Sigmoid colon (tissue), 7 donors: Measurements from ENCODE around the gene SEMA4C. TPM values are rescaled to one million over a fixed set of nuclear protein-coding genes. Genes with fewer than 3 reads are reported as not detected.
A peak's percentile ranks its signal among the peaks of the same experiment; 100 is the strongest.

ENCODE experiments used
- DNase-seq: peaks from one replicate; pipeline ENCODE4 v3.0.0-alpha.2; 2019
- H3K27ac ChIP-seq, 4 donors: fragments of 200-600 bp; sonication (generic); one replicate each; pipeline ENCODE4 v1.5.1; 2016 to 2019; ENCODE audit warnings: mild to moderate bottlenecking in 1 of 4
- H3K27me3 ChIP-seq, 3 donors: fragments of 200-600 bp; sonication (generic); one replicate each; pipeline ENCODE4 v1.5.1; 2019; ENCODE audit warnings: mild to moderate bottlenecking in 1 of 3
- H3K36me3 ChIP-seq, 4 donors: fragments of 200-600 bp; sonication (generic); one replicate each; pipeline ENCODE4 v1.5.1; 2016 to 2019
- H3K4me1 ChIP-seq, 4 donors: fragments of 200-600 bp; sonication (generic); one replicate each; pipeline ENCODE4 v1.5.1; 2017 to 2019
- H3K4me3 ChIP-seq, 4 donors: fragments of 200-600 bp; sonication (generic); one replicate each; pipeline ENCODE4 v1.5.1; 2017 to 2019; ENCODE audit warnings: mild to moderate bottlenecking in 2 of 4, moderate library complexity in 1 of 4
- H3K9me3 ChIP-seq, 4 donors: fragments of 200-600 bp in 3 of 4; sonication (generic) in 3 of 4; one replicate each; pipeline versions ENCODE4 v1.5.1 to v1.6.1; 2013 to 2019
- CTCF ChIP-seq, 4 experiments: fragments of 450-650 bp in 3 of 4; fragments of 200-600 bp in 1 of 4; IDR thresholded peaks; one replicate each; pipeline ENCODE4 v1.5.1; 2016 to 2019; ENCODE audit warnings: antibody characterized with exemption in 4 of 4, mild to moderate bottlenecking in 3 of 4, moderate library complexity in 2 of 4
- EP300 ChIP-seq, 4 donors: sonication (generic); formaldehyde crosslinking; IDR thresholded peaks; one replicate each; pipeline ENCODE4 v1.6.1; 2017; ENCODE audit warnings: antibody characterized with exemption in 4 of 4
- POLR2A ChIP-seq, 2 donors: fragments of 450-650 bp; IDR thresholded peaks; one replicate each; pipeline ENCODE4 v1.6.1; 2016; ENCODE audit warnings: antibody characterized with exemption in 2 of 2, mild to moderate bottlenecking in 2 of 2, moderate library complexity in 2 of 2
- POLR2AphosphoS5 ChIP-seq, 4 donors: sonication (generic); formaldehyde crosslinking; IDR thresholded peaks; one replicate each; pipeline ENCODE4 v1.6.1; 2017; ENCODE audit warnings: antibody characterized with exemption in 4 of 4
- WGBS, 2 donors: extraction: QIAGEN DNeasy Blood & Tissue Kit; methylation state at CpG; one replicate each; pipeline ENCODE4 v1.1.7; 2013; 5-methylcytosine and 5-hydroxymethylcytosine counted together
- intact Hi-C: fragments of 100-400 bp; cut with DNase I; formaldehyde crosslinking; loops from one replicate; pipeline ENCODE4 v1.15.1; 2023
- polyA plus RNA-seq, 3 donors: library from polyadenylated mRNA; stranded (reverse); fragments of 200-250 nt; gene quantifications; one replicate each; pipeline ENCODE4 v1.2.3, GENCODE V29; 2013
- total RNA-seq, 4 donors: library from RNA; depleted of rRNA; stranded (reverse); fragments of >200 nt; gene quantifications; one replicate each; pipeline ENCODE4 v1.1.0, GENCODE V29; 2016
- donor health status: healthy with polysubstance abuse.
- donor health status: Bipolar disorder and iron deficiency.
- donor health status: healthy.

Gene SEMA4C
- total and polyA plus RNA-seq, 7 donors = 3.6 to 90.1 (median 57.1) TPM

GRCh38 chr2:96819128-96819875 is 50.6 kb downstream of the SEMA4C start:
- Histone ChIP-seq H3K4me3 (peak overlapping the region in 2 of 4 donors; percentile 16 to 23), H3K9me3 (no peaks in the 10 kb centered on the region), H3K36me3 (no peaks in the 10 kb centered on the region), H3K27ac (no peak overlapping the region), H3K27me3 (no peaks in the 10 kb centered on the region), H3K4me1 (peaks cover 0 to 77% (median 70%) of the 10 kb centered on the region in 4 donors)
- TF ChIP-seq EP300 (IDR thresholded peaks at IDR 0.05) (no peak), CTCF (IDR thresholded peaks at IDR 0.05) (no peak), POLR2AphosphoS5 (IDR thresholded peaks at IDR 0.05) (no peak), POLR2A (IDR thresholded peaks at IDR 0.05) (no peak)
- DNase-seq = no peak
- intact Hi-C loops = loop anchor here (5.0 to 10.0 kb wide), 3 partner anchors 38 to 185 kb away; partner anchors contain the start of genes ANKRD39, KANSL3 and LMAN2L
- WGBS, 2 donors = 21 to 68% methylated on average over 10 of the region's 10 CpGs

- H3K36me3 ChIP-seq = no peaks in the 10 kb centered on the region
- peak overlapping the region in 1 of 4 donors; percentile 85 for H3K27ac ChIP-seq
- peak overlapping the region; percentile 45 to 88 (median 62) for H3K4me3 ChIP-seq
- intact Hi-C loops = loop anchor here (2.0 to 10.0 kb wide), 5 partner anchors 39 to 295 kb away; partner anchors contain the start of genes ANKRD36, ANKRD39, KANSL3 and LMAN2L
- no peak for TF ChIP-seq POLR2AphosphoS5 (IDR thresholded peaks at IDR 0.05)
- TF ChIP-seq CTCF (IDR thresholded peaks at IDR 0.05) = no peak
- no peak for TF ChIP-seq POLR2A (IDR thresholded peaks at IDR 0.05)
- TF ChIP-seq EP300 (IDR thresholded peaks at IDR 0.05) = no peak
- no peaks in the 10 kb centered on the region for H3K9me3 ChIP-seq
- no peak for DNase-seq
- H3K4me1 ChIP-seq = peaks cover 0 to 63% (median 56%) of the 10 kb centered on the region in 4 donors
- 32 to 79% methylated on average over 8 of the region's 8 CpGs for WGBS, 2 donors
- no peaks in the 10 kb centered on the region for H3K27me3 ChIP-seq
Observed at GRCh38 chr2:96817882-96818281, 52.0 kb downstream of the SEMA4C start.

- DNase-seq = no peak
- Histone ChIP-seq H3K27ac (peak overlapping the region; percentile 44 to 96 (median 90)), H3K9me3 (no peaks in the 10 kb centered on the region), H3K27me3 (no peaks in the 10 kb centered on the region), H3K36me3 (no peaks in the 10 kb centered on the region), H3K4me3 (peak overlapping the region; percentile 45 to 88 (median 62)), H3K4me1 (peaks cover 0 to 58% (median 49%) of the 10 kb centered on the region in 4 donors)
- WGBS, 2 donors = 1 to 5% methylated on average over 89 of the region's 89 CpGs
- TF ChIP-seq POLR2A (IDR thresholded peaks at IDR 0.05) (no peak), EP300 (IDR thresholded peaks at IDR 0.05) (no peak), POLR2AphosphoS5 (IDR thresholded peaks at IDR 0.05) (no peak), CTCF (IDR thresholded peaks at IDR 0.05) (no peak)
- intact Hi-C loops = loop anchor here (1.0 to 10.0 kb wide), 6 partner anchors 40 to 296 kb away; partner anchors contain the start of genes ANKRD36, ANKRD39, CNNM4 and KANSL3
Observed at GRCh38 chr2:96816836-96817702, 52.8 kb downstream of the SEMA4C start.

- WGBS, 2 donors = 0 to 1% methylated on average over 103 of the region's 103 CpGs
- TF ChIP-seq POLR2AphosphoS5 (IDR thresholded peaks at IDR 0.05) (peak; percentile 67 to 95 (median 92)), EP300 (IDR thresholded peaks at IDR 0.05) (no peak), CTCF (IDR thresholded peaks at IDR 0.05) (peak; percentile 31 to 77 (median 63)), POLR2A (IDR thresholded peaks at IDR 0.05) (peak in 1 of 2 donors; percentile 46)
- DNase-seq = peak; percentile 98
- Histone ChIP-seq H3K4me1 (peaks cover 0 to 55% (median 45%) of the 10 kb centered on the region in 4 donors), H3K36me3 (no peaks in the 10 kb centered on the region), H3K4me3 (peak within 1 kb of the TSS; percentile 60 to 88 (median 68)), H3K9me3 (no peaks in the 10 kb centered on the region), H3K27me3 (no peaks in the 10 kb centered on the region), H3K27ac (peak within 1 kb of the TSS; percentile 85 to 96 (median 96))
- intact Hi-C loops = loop anchor here (1.0 to 10.0 kb wide), 6 partner anchors 41 to 297 kb away; partner anchors contain the start of genes ANKRD36, ANKRD39, CNNM4 and KANSL3
Observed at GRCh38 chr2:96816127-96816835, 53.6 kb downstream of the SEMA4C start, which contains the start of gene CNNM3. TSS of gene CNNM3 (plus strand) at chr2:96816268. CDS start at chr2:96816278, 10 bp downstream.
